Upper lobe of right lung (tissue), 1 donor: ENCODE measurements around the gene TMEM151B. TPM values are rescaled to one million over a fixed set of nuclear protein-coding genes. Genes with fewer than 3 reads are reported as not detected.

Experiments used
- ATAC-seq: fragments of 200-7000 bp; cut with Tn5 transposase; one replicate; pipeline ENCODE4 v1.9.1; 2020; ENCODE audit warnings: mild to moderate bottlenecking, moderate library complexity
- DNase-seq: peaks from one replicate; pipeline ENCODE4 v3.0.0-alpha.2; 2020
- H3K27ac ChIP-seq: fragments of 200-600 bp; one replicate; pipeline ENCODE4 v1.8.0; 2022
- H3K27me3 ChIP-seq: fragments of 200-600 bp; one replicate; pipeline ENCODE4 v1.8.0; 2022; ENCODE audit warnings: mild to moderate bottlenecking
- H3K36me3 ChIP-seq: fragments of 200-600 bp; one replicate; pipeline ENCODE4 v1.8.0; 2022
- H3K4me1 ChIP-seq: fragments of 200-600 bp; one replicate; pipeline ENCODE4 v1.8.0; 2022
- H3K4me3 ChIP-seq: fragments of 200-600 bp; one replicate; pipeline ENCODE4 v1.8.0; 2022; ENCODE audit warnings: mild to moderate bottlenecking
- H3K9me3 ChIP-seq: fragments of 200-600 bp; one replicate; pipeline ENCODE4 v1.8.0; 2022
- intact Hi-C: fragments of 100-400 bp; cut with DNase I; formaldehyde crosslinking; loops from one replicate; pipeline ENCODE4 v1.11.0; 2022
- total RNA-seq: library from RNA; stranded (reverse); fragmentation: NEBNext Ultra II Directional; extraction: Animal tissue kit (Norgen Biotek cat#: 25700); gene quantifications from one replicate; pipeline ENCODE4 v1.2.1, GENCODE V29; 2021
- TF ChIP-seq, protein P1 (sequence below): fragments of 200-600 bp; IDR thresholded peaks from one replicate; pipeline ENCODE4 v1.8.0; 2022; ENCODE audit warnings: antibody characterized with exemption
- donor health status: DM: no; HTN: yes; CAD: no; lungs with severe emphysema.

Gene TMEM151B
- total RNA-seq, 1 donor from 2014 or later = not detected

DNA sequence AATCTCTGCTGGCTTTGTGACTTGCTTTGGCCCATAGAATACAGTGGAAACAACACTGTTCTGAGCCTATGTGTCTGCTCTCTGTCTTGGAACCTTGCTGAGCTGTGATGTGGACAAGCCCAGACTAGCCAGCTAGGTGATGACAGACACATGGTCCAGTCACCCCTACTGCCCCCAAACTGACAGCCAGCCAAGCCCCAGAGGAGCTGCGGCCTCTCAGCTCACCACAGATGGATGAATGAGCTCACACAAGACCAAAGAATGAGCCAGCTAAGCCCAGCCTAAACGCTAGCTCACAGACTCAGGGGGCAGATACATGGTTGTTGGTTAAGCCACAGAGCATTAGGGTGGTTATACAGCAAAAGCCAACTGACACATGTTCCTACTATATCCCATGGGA is 38.8 kb downstream of the TMEM151B start:
- ATAC-seq (no peak), DNase-seq (no peak)
- Histone ChIP-seq H3K36me3 (peaks cover 62% of the 10 kb centered on the region), H3K27me3 (no peaks in the 10 kb centered on the region), H3K27ac (no peak overlapping the region), H3K9me3 (no peaks in the 10 kb centered on the region), H3K4me3 (no peak overlapping the region), H3K4me1 (peaks cover 7% of the 10 kb centered on the region)
- intact Hi-C loops = no loop called here
- TF ChIP-seq, protein P1, sequence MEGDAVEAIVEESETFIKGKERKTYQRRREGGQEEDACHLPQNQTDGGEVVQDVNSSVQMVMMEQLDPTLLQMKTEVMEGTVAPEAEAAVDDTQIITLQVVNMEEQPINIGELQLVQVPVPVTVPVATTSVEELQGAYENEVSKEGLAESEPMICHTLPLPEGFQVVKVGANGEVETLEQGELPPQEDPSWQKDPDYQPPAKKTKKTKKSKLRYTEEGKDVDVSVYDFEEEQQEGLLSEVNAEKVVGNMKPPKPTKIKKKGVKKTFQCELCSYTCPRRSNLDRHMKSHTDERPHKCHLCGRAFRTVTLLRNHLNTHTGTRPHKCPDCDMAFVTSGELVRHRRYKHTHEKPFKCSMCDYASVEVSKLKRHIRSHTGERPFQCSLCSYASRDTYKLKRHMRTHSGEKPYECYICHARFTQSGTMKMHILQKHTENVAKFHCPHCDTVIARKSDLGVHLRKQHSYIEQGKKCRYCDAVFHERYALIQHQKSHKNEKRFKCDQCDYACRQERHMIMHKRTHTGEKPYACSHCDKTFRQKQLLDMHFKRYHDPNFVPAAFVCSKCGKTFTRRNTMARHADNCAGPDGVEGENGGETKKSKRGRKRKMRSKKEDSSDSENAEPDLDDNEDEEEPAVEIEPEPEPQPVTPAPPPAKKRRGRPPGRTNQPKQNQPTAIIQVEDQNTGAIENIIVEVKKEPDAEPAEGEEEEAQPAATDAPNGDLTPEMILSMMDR = no peak

DNA sequence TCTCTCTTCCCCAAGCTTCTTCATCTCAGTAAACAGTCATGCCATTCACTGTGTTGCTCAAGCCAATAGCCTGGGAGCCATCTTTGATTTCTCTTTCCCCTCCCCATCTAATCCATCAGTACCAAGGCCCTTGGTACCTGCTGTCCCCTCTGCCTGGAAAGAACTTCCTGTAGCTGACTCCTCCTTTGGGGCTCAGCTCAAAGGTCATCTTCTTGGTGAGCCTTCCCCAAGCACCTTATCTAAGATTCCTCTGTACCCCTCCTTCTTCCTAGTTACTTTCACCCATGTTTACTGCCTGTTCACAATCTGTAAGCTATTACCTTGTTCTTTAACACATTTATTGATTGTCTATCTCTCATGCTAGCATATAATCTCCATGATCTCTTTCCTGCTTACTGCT is 39.4 kb downstream of the TMEM151B start:
- Histone ChIP-seq H3K4me1 (peaks cover 7% of the 10 kb centered on the region), H3K27ac (no peak overlapping the region), H3K36me3 (peaks cover 57% of the 10 kb centered on the region), H3K4me3 (no peak overlapping the region), H3K9me3 (no peaks in the 10 kb centered on the region), H3K27me3 (no peaks in the 10 kb centered on the region)
- ATAC-seq (no peak), DNase-seq (no peak)
- intact Hi-C loops = no loop called here
- TF ChIP-seq, protein P1 = no peak

DNA sequence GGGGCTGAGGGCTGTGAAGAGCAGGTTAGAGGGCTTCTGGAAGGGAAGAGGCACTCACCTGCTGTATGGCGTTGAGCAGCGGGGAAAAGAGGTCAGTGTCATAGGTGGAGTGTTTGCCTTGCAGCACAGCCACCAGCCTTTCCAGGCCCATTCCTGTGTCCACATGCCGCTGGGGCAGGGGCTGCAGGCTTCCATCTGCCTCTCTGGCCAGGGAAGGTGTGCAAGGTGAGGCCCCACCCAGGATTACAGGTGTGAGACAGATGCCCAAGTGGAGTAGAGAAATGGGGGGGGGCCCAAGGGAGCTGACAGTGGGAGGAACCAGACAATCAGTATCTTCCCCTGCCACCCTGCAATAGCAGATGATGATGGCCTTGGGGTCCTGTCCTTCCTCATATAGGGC is 40.0 kb downstream of the TMEM151B start:
- no peak overlapping the region for H3K4me3 ChIP-seq
- H3K4me1 ChIP-seq = peaks cover 7% of the 10 kb centered on the region
- no peak overlapping the region for H3K27ac ChIP-seq
- H3K36me3 ChIP-seq = peaks cover 51% of the 10 kb centered on the region
- no peaks in the 10 kb centered on the region for H3K27me3 ChIP-seq
- TF ChIP-seq, protein P1 = no peak
- intact Hi-C loops = no loop called here
- DNase-seq (no peak), ATAC-seq (no peak)
- H3K9me3 ChIP-seq = no peaks in the 10 kb centered on the region

DNA sequence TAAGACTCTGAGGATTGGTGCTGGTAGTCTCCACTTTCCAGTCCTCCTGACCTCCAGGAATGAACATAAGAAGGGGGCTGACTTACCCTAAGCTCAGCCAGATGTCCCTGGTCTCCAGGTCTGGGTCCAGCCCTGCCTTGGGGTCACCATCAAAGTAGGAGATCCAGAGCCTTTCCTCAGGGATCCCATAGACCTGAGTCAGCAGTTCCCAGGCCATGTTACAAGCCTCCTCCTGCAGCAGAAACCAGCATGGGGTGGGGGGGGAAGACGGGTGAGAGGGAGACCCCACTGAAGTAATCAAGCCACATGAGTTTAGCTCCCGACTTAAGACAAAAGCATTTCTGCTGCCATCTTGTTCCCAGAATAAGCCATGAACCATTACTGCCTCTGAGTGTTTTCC is 41.1 kb downstream of the TMEM151B start:
- Histone ChIP-seq H3K9me3 (no peaks in the 10 kb centered on the region), H3K27me3 (no peaks in the 10 kb centered on the region), H3K4me3 (no peak overlapping the region), H3K27ac (no peak overlapping the region), H3K4me1 (peaks cover 7% of the 10 kb centered on the region), H3K36me3 (peaks cover 40% of the 10 kb centered on the region)
- intact Hi-C loops = no loop called here
- ATAC-seq = no peak
- TF ChIP-seq, protein P1 = no peak
- no peak for DNase-seq

DNA sequence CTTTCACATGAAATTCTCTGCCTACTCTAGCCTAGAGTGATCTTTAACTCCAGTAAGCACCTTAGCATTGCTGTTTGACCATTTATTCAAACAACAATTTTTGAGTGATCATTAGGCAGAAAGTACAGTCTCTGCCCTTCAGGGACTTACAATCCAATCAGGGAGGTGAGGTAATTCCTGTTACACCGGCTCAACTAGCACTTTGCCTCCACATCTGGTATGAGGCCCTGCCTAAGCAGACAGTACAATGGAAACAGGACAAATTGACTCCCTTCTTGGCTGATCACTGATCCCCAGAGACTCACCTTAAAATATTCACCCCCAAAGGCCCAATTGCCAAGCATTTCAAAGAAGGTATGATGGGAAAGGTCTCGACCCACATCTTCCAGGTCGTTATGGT is 41.5 kb downstream of the TMEM151B start:
- H3K27me3 ChIP-seq = no peaks in the 10 kb centered on the region
- no peak overlapping the region for H3K27ac ChIP-seq
- peaks cover 7% of the 10 kb centered on the region for H3K4me1 ChIP-seq
- ATAC-seq = no peak
- H3K9me3 ChIP-seq = no peaks in the 10 kb centered on the region
- intact Hi-C loops = no loop called here
- H3K36me3 ChIP-seq = peaks cover 35% of the 10 kb centered on the region
- H3K4me3 ChIP-seq = no peak overlapping the region
- TF ChIP-seq, protein P1 = no peak
- no peak for DNase-seq
